ENCODE results near the gene PTPN4. TPM values are rescaled to one million over a fixed set of nuclear protein-coding genes. Genes with fewer than 3 reads are reported as not detected.

PTPN4 gene
- total and polyA plus RNA-seq, 10 of the 15 experiments (the other 5 are each of a cell fraction or from before 2014, with no cell fraction given) = 5.0 to 29.7 (median 23.7) TPM

DNA sequence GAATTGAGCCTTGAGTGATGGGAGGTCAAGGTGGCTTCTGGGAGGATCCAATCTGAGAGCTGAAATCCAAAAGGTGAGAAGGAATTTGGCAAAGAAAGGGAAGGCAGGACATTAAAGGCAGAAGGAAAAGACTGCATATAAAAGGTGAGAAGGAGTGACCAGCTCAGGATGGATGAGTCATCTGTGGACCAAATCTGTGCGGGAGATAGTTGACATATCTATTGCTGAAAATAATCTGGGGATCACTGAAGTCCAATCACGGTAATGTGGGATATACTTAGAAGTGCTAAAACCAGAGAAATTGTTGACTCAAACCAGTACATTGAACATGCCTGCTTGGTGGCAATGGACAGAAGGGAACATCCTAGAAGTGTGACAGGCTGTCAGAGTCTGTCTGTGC lies 8.0 kb upstream of the PTPN4 start:
- H3K4me3 ChIP-seq = no peak overlapping the region
- ATAC-seq (no peak; the same call in 2 of the 3 replicates), FAIRE-seq (no peak), DNase-seq (ENCODE audit: low read depth, low spot score) (no peak)
- ChIA-PET CTCF (interaction anchor here (0.7 to 1.6 kb wide), 3 partner anchors 108 to 425 kb away, joined by 3 to 4 read pairs (median 3); no protein-coding TSS in a partner anchor), SMC1A (ENCODE audit: uncharacterized antibody, unreplicated experiment) (interaction anchor here (1.5 to 1.8 kb wide), 2 partner anchors 423 to 425 kb away, joined by 5 to 7 read pairs; no protein-coding TSS in a partner anchor), POLR2A (no interaction called here), RAD21 (ENCODE audit: unreplicated experiment) (interaction anchor here (1.1 kb wide), 1 partner anchor 424 kb away, joined by 3 read pairs; no protein-coding TSS in a partner anchor)
- no peak overlapping the region for H3K27ac ChIP-seq (ENCODE audit: control insufficient read depth, insufficient read depth)
- no peak overlapping the region for H3K9ac ChIP-seq (ENCODE audit: control insufficient read depth, insufficient read depth, low read length)
- no peaks in the 10 kb centered on the region for H3K79me2 ChIP-seq (ENCODE audit: control insufficient read depth, insufficient read depth, low read length)
- H3K9me3 ChIP-seq (replicated peaks; ENCODE audit: control insufficient read depth, insufficient read depth, low read length) = no peaks in the 10 kb centered on the region
- TF ChIP-seq ETV6 (conservative IDR thresholded peaks at IDR 0.05 in 1 of 2, IDR thresholded peaks at IDR 0.05 in 1 of 2; ENCODE audit: borderline replicate concordance in 1 of 2, low read depth in 1 of 2) (no peak), TCF7 (IDR thresholded peaks at IDR 0.05; ENCODE audit: borderline replicate concordance) (no peak), EZH2 (IDR thresholded peaks at IDR 0.05; ENCODE audit: borderline replicate concordance, control insufficient read depth, low read depth, low read length) (no peak), PML (IDR thresholded peaks at IDR 0.05; ENCODE audit: low read length) (no peak), DPF2 (IDR thresholded peaks at IDR 0.05) (no peak), BCL3 (IDR thresholded peaks at IDR 0.05; ENCODE audit: borderline replicate concordance, insufficient read depth, low read depth, low read length, poor library complexity, severe bottlenecking) (no peak), HDAC2 (IDR thresholded peaks at IDR 0.05) (no peak), EP300 (IDR thresholded peaks at IDR 0.05; ENCODE audit: borderline replicate concordance in 1 of 2, control insufficient read depth in 1 of 2, low read depth in 2 of 2, low read length in 2 of 2) (no peak), PKNOX1 (IDR thresholded peaks at IDR 0.05) (no peak), MTA3 (IDR thresholded peaks at IDR 0.05; ENCODE audit: borderline replicate concordance, low read length) (no peak)
- TF ChIP-seq, protein P1, sequence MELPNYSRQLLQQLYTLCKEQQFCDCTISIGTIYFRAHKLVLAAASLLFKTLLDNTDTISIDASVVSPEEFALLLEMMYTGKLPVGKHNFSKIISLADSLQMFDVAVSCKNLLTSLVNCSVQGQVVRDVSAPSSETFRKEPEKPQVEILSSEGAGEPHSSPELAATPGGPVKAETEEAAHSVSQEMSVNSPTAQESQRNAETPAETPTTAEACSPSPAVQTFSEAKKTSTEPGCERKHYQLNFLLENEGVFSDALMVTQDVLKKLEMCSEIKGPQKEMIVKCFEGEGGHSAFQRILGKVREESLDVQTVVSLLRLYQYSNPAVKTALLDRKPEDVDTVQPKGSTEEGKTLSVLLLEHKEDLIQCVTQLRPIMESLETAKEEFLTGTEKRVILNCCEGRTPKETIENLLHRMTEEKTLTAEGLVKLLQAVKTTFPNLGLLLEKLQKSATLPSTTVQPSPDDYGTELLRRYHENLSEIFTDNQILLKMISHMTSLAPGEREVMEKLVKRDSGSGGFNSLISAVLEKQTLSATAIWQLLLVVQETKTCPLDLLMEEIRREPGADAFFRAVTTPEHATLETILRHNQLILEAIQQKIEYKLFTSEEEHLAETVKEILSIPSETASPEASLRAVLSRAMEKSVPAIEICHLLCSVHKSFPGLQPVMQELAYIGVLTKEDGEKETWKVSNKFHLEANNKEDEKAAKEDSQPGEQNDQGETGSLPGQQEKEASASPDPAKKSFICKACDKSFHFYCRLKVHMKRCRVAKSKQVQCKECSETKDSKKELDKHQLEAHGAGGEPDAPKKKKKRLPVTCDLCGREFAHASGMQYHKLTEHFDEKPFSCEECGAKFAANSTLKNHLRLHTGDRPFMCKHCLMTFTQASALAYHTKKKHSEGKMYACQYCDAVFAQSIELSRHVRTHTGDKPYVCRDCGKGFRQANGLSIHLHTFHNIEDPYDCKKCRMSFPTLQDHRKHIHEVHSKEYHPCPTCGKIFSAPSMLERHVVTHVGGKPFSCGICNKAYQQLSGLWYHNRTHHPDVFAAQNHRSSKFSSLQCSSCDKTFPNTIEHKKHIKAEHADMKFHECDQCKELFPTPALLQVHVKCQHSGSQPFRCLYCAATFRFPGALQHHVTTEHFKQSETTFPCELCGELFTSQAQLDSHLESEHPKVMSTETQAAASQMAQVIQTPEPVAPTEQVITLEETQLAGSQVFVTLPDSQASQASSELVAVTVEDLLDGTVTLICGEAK (IDR thresholded peaks at IDR 0.05; ENCODE audit: borderline replicate concordance) = no peak
- TF ChIP-seq, protein P2, sequence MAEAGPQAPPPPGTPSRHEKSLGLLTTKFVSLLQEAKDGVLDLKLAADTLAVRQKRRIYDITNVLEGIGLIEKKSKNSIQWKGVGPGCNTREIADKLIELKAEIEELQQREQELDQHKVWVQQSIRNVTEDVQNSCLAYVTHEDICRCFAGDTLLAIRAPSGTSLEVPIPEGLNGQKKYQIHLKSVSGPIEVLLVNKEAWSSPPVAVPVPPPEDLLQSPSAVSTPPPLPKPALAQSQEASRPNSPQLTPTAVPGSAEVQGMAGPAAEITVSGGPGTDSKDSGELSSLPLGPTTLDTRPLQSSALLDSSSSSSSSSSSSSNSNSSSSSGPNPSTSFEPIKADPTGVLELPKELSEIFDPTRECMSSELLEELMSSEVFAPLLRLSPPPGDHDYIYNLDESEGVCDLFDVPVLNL (IDR thresholded peaks at IDR 0.05; ENCODE audit: low read depth, low read length) = no peak
- intact Hi-C loops (cut with micrococcal nuclease; ENCODE audit: unreplicated experiment) = loop anchor here (2.0 to 10.0 kb wide), 3 partner anchors 47 to 931 kb away; no protein-coding TSS in a partner anchor
- in situ Hi-C loops (cut with MboI) = no loop called here
- H2AFZ ChIP-seq (ENCODE audit: control insufficient read depth, low read depth, low read length) = no peak overlapping the region
- no peaks in the 10 kb centered on the region for H3K36me3 ChIP-seq (ENCODE audit: control insufficient read depth in 2 of 2, insufficient read depth in 2 of 2, low read length in 1 of 2)
- 3% methylated on average over 2 of the region's 2 CpGs for WGBS (ENCODE audit: insufficient coverage, insufficient replicate concordance, low lambda C conversion rate, missing lambda C conversion rate)
- no TSS peak for BruUV-seq (replicated peaks)
- peaks cover 1 to 6% of the 10 kb centered on the region in 2 experiments; a peak in 1 of 4 replicates for H3K27me3 ChIP-seq (replicated peaks in 1 of 2; ENCODE audit: control insufficient read depth in 2 of 2, insufficient read depth in 2 of 2, low read length in 1 of 2)
- no peaks in the 10 kb centered on the region for H3K4me1 ChIP-seq (ENCODE audit: control insufficient read depth, insufficient read depth, low read length)
- H4K20me1 ChIP-seq (ENCODE audit: control insufficient read depth, insufficient read depth) = no peaks in the 10 kb centered on the region
- no peak overlapping the region for H3K4me2 ChIP-seq (ENCODE audit: control insufficient read depth, insufficient read depth)

Measured in GM12878 (cell line).